Upper lobe of right lung (tissue), 1 donor: Measurements from ENCODE around the gene CD99L2. TPM values are rescaled to one million over a fixed set of nuclear protein-coding genes. Genes with fewer than 3 reads are reported as not detected.

Experiments used
- ATAC-seq: fragments of 200-7000 bp; cut with Tn5 transposase; one replicate; pipeline ENCODE4 v1.9.1; 2020; ENCODE audit warnings: mild to moderate bottlenecking, moderate library complexity
- DNase-seq: peaks from one replicate; pipeline ENCODE4 v3.0.0-alpha.2; 2020
- H3K27ac ChIP-seq: fragments of 200-600 bp; one replicate; pipeline ENCODE4 v1.8.0; 2022
- H3K27me3 ChIP-seq: fragments of 200-600 bp; one replicate; pipeline ENCODE4 v1.8.0; 2022; ENCODE audit warnings: mild to moderate bottlenecking
- H3K36me3 ChIP-seq: fragments of 200-600 bp; one replicate; pipeline ENCODE4 v1.8.0; 2022
- H3K4me1 ChIP-seq: fragments of 200-600 bp; one replicate; pipeline ENCODE4 v1.8.0; 2022
- H3K4me3 ChIP-seq: fragments of 200-600 bp; one replicate; pipeline ENCODE4 v1.8.0; 2022; ENCODE audit warnings: mild to moderate bottlenecking
- H3K9me3 ChIP-seq: fragments of 200-600 bp; one replicate; pipeline ENCODE4 v1.8.0; 2022
- CTCF ChIP-seq: fragments of 200-600 bp; IDR thresholded peaks from one replicate; pipeline ENCODE4 v1.8.0; 2022; ENCODE audit warnings: antibody characterized with exemption
- intact Hi-C: fragments of 100-400 bp; cut with DNase I; formaldehyde crosslinking; loops from one replicate; pipeline ENCODE4 v1.11.0; 2022
- total RNA-seq: library from RNA; stranded (reverse); fragmentation: NEBNext Ultra II Directional; extraction: Animal tissue kit (Norgen Biotek cat#: 25700); gene quantifications from one replicate; pipeline ENCODE4 v1.2.1, GENCODE V29; 2021
- donor health status: DM: no; HTN: yes; CAD: no; lungs with severe emphysema.

Gene CD99L2
- total RNA-seq, 1 donor from 2014 or later = 38.4 TPM

GRCh38 chrX:150863191-150863590, 35.3 kb downstream of the CD99L2 start:
- ATAC-seq (no peak), DNase-seq (no peak)
- no peaks in the 10 kb centered on the region for H3K9me3 ChIP-seq
- H3K36me3 ChIP-seq = no peaks in the 10 kb centered on the region
- no peak overlapping the region for H3K27ac ChIP-seq
- no peak overlapping the region for H3K4me3 ChIP-seq
- no peaks in the 10 kb centered on the region for H3K4me1 ChIP-seq
- intact Hi-C loops = no loop called here
- no peak for TF ChIP-seq CTCF
- no peaks in the 10 kb centered on the region for H3K27me3 ChIP-seq

- no peak for TF ChIP-seq CTCF
- Histone ChIP-seq H3K4me3 (no peak overlapping the region), H3K36me3 (no peaks in the 10 kb centered on the region), H3K27ac (no peak overlapping the region), H3K9me3 (no peaks in the 10 kb centered on the region), H3K27me3 (no peaks in the 10 kb centered on the region), H3K4me1 (no peaks in the 10 kb centered on the region)
- ATAC-seq = no peak
- intact Hi-C loops = no loop called here
- DNase-seq = no peak
Measured at GRCh38 chrX:150857453-150857852, 41.0 kb downstream of the CD99L2 start.

- TF ChIP-seq CTCF = no peak
- DNase-seq = no peak
- H3K4me1 ChIP-seq = no peaks in the 10 kb centered on the region
- no peak for ATAC-seq
- no peak overlapping the region for H3K4me3 ChIP-seq
- no peak overlapping the region for H3K27ac ChIP-seq
- intact Hi-C loops = no loop called here
- no peaks in the 10 kb centered on the region for H3K9me3 ChIP-seq
- H3K36me3 ChIP-seq = no peaks in the 10 kb centered on the region
- no peaks in the 10 kb centered on the region for H3K27me3 ChIP-seq
Measured at GRCh38 chrX:150856785-150857184, 41.7 kb downstream of the CD99L2 start.

GRCh38 chrX:150856101-150856500, 42.4 kb downstream of the CD99L2 start:
- intact Hi-C loops = no loop called here

GRCh38 chrX:150854856-150855255, 43.6 kb downstream of the CD99L2 start:
- Histone ChIP-seq H3K27me3 (no peaks in the 10 kb centered on the region), H3K9me3 (no peaks in the 10 kb centered on the region), H3K4me1 (no peaks in the 10 kb centered on the region), H3K4me3 (no peak overlapping the region), H3K27ac (no peak overlapping the region), H3K36me3 (no peaks in the 10 kb centered on the region)
- ATAC-seq (no peak), DNase-seq (no peak)
- intact Hi-C loops = no loop called here
- no peak for TF ChIP-seq CTCF

More at GRCh38 chrX:150856101-150856500, 42.4 kb downstream of the CD99L2 start:
- ATAC-seq (no peak), DNase-seq (no peak)
- Histone ChIP-seq H3K4me3 (no peak overlapping the region), H3K9me3 (no peaks in the 10 kb centered on the region), H3K4me1 (no peaks in the 10 kb centered on the region), H3K27me3 (no peaks in the 10 kb centered on the region), H3K27ac (no peak overlapping the region), H3K36me3 (no peaks in the 10 kb centered on the region)
- TF ChIP-seq CTCF = no peak
